ENCODE data around the gene JMJD6.

JMJD6 gene

DNA sequence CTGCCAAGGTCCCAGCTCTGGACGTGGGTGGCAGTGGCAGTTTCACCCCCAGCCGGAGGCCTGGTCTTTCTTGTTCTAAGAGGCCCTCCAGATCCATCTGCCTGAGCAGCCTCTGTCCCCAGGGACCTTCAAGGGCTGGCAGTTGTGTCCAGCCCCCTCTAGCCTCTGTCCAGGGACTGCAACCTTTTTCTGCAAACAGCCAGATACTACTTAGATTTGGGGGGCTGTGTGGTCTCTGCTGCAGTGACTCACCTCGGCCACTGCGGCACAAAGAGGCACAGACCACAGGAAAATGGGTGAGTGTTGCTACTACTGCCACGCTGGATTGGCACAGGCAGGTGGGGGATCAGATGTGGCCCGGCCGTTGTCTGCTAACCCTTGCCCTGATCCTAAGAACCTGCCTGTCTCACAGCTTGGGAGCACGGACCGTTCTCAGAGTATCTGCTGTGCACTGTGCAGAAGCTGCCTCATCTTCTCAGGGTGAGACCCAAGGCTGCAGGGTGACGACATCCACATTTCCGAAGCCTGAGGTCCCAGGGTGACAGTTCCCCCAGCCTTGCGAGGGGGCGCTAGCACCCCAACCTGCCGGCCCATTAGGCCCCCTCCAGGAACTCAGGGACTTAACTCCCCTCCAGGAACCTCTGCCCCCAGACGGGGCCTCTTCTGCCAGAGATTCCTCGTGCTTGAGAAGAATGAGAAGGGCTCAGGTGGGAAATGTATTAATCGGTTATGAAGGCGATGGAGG is 43.2 kb downstream of the JMJD6 start:
- H3K27ac ChIP-seq (ENCODE audit: low read depth, low read length), result no peak overlapping the region
- H3K9ac ChIP-seq (ENCODE audit: low read depth, low read length), result no peak overlapping the region
- no peaks in the 10 kb centered on the region for H3K9me3 ChIP-seq (ENCODE audit: insufficient read depth, low read depth, low read length)
- H3K36me3 ChIP-seq (ENCODE audit: insufficient read depth, low read length), result no peaks in the 10 kb centered on the region
- no peaks in the 10 kb centered on the region for H3K27me3 ChIP-seq (ENCODE audit: insufficient read depth, low read length)
- no peak overlapping the region for H3K4me3 ChIP-seq (ENCODE audit: low read length)
- peaks cover 7% of the 10 kb centered on the region for H3K4me1 ChIP-seq (ENCODE audit: insufficient read depth, low read length)
- WGBS, result 81% methylated on average over 18 of the region's 18 CpGs

DNA sequence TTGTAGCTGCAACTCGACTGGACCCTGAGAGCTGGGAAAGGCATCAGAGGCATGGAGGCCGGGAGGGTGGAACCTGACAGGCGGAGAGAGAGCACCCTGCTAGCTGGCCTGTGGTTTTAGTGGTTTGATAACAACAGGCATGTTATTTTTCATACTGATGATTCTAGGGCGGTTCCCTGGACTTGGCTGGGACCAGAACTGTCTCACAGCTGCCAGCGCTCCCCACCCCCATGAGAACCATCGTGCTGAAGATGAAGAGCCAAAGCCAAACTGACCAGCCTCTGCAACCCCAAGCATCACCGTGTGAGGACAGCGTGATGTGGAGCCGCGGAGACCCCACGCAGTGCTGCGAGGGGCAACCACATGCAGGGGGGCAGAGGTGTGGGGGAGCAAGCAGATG is 44.1 kb downstream of the JMJD6 start:
- Histone ChIP-seq H3K9ac (ENCODE audit: low read depth, low read length) (no peak overlapping the region), H3K4me1 (ENCODE audit: insufficient read depth, low read length) (peaks cover 7% of the 10 kb centered on the region), H3K4me3 (ENCODE audit: low read length) (no peak overlapping the region), H3K36me3 (ENCODE audit: insufficient read depth, low read length) (no peaks in the 10 kb centered on the region), H3K9me3 (ENCODE audit: insufficient read depth, low read depth, low read length) (no peaks in the 10 kb centered on the region), H3K27ac (ENCODE audit: low read depth, low read length) (no peak overlapping the region), H3K27me3 (ENCODE audit: insufficient read depth, low read length) (no peaks in the 10 kb centered on the region)
- 94% methylated on average over 12 of the region's 12 CpGs for WGBS

DNA sequence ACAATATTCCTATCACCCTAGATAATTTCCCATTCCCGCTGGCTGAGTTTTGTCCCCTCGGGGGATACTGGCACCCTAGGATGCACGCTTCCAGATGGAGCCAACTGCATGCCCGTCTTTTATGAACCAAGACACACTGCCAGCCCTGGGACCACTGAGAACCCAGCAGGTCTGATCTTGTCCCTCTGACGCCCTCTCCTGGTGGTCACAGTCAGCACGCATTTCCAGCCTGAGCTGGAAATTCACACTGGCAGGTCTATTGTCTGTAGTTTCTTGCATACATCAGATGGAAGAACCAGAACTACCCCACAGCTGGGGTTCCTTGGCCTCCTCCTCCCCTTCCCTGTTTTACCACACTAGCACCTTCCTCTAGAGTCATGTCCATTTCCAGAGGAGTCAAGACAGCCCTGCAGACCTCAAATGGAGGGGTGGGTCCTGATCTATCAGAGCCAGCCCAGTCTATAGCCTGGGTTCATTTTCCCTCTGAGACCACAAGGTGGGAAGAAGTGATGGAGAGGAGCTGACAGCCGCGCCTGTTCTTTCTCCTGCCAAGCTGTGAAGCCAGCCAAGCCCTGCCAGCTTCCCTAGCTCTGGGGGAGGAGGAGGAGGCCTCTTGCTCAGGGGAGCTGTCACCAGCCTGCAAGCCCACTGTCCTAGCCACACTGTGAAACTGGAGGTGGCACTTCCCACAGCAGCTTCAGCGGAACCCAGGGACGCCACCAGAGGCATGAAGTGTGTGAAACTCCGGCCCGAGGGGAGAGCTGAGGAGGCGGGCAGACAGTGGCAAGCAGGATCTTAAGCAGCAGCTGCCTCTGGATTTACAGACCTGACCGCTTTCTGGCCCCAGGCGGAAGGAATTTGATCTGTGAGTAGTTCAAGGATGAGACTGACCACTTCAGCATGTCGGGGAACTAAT is 44.9 kb downstream of the JMJD6 start:
- Histone ChIP-seq H3K9me3 (ENCODE audit: insufficient read depth, low read depth, low read length) (no peaks in the 10 kb centered on the region), H3K4me3 (ENCODE audit: low read length) (no peak overlapping the region), H3K4me1 (ENCODE audit: insufficient read depth, low read length) (peaks cover 7% of the 10 kb centered on the region), H3K27ac (ENCODE audit: low read depth, low read length) (no peak overlapping the region), H3K27me3 (ENCODE audit: insufficient read depth, low read length) (no peaks in the 10 kb centered on the region), H3K9ac (ENCODE audit: low read depth, low read length) (no peak overlapping the region), H3K36me3 (ENCODE audit: insufficient read depth, low read length) (no peaks in the 10 kb centered on the region)
- WGBS, result 67% methylated on average over 16 of the region's 16 CpGs

DNA sequence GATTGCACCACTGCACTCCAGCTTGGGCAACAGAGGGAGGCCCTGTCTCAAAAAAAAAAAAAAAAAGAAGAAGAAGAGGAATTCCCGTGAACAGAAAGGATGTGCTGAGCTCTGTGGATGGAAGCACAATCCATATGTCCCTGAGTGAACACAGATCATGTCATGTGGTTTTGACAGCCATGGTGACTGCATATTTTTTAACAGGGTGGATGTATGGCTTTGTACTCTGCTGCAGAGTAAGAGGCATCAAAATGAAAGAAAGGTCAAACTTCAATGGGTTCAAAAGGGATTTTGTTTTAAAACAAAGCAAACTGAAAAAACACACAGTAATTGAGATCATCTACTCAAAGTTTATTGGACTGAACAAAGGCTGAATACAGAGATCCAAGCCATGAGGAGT is 47.2 kb downstream of the JMJD6 start:
- Histone ChIP-seq H3K4me1 (ENCODE audit: insufficient read depth, low read length) (peaks cover 7% of the 10 kb centered on the region), H3K36me3 (ENCODE audit: insufficient read depth, low read length) (no peaks in the 10 kb centered on the region), H3K9ac (ENCODE audit: low read depth, low read length) (no peak overlapping the region), H3K27ac (ENCODE audit: low read depth, low read length) (no peak overlapping the region), H3K27me3 (ENCODE audit: insufficient read depth, low read length) (no peaks in the 10 kb centered on the region), H3K9me3 (ENCODE audit: insufficient read depth, low read depth, low read length) (no peaks in the 10 kb centered on the region), H3K4me3 (ENCODE audit: low read length) (no peak overlapping the region)
- 84% methylated on average over 1 of the region's 1 CpG for WGBS

DNA sequence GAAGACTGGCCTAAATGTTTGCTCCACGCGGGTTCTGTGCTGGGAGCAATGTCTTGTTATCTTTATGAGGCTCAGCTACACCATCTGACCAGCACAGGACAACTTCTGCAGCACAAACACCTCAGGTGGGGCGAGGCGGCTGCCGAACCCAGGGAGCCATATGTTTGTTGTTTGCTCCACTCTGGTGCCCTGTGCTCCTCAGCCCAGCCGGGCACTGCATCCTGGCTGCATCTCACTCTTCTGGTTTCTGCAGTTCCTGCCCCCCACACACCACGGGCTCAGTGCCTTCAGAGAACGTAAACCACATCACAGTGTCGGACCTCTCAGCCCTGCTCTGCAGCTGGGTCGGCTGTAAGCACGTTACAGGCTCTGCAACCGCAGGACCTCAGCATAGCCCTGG is 48.1 kb downstream of the JMJD6 start:
- H3K9ac ChIP-seq (ENCODE audit: low read depth, low read length), result no peak overlapping the region
- WGBS, result 84% methylated on average over 12 of the region's 12 CpGs

DNA sequence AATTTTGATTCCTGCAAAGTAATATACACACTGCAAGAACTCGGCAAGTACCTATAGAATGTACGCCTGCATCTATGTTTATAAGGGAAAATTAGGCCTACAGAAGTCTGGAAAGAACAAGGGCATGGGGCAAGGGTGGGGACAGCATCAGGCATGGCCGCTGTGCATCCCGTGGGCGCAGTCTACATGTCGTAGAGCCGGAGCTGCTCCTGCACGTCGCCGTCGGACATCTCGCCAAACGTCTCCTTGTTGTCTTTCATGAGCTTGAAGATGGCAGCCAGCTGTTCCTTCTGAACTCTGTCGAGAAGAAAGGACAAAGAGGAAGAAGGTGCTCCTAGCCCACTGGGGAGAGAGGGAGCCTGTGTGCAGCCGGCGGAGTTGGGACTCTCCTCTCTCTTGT is 49.0 kb downstream of the JMJD6 start:
- WGBS, result 94% methylated on average over 16 of the region's 16 CpGs

More for the DNA sequence above, 48.1 kb downstream of the JMJD6 start:
- no peaks in the 10 kb centered on the region for H3K9me3 ChIP-seq (ENCODE audit: insufficient read depth, low read depth, low read length)
- H3K27me3 ChIP-seq (ENCODE audit: insufficient read depth, low read length), result no peaks in the 10 kb centered on the region
- H3K27ac ChIP-seq (ENCODE audit: low read depth, low read length), result no peak overlapping the region
- H3K36me3 ChIP-seq (ENCODE audit: insufficient read depth, low read length), result no peaks in the 10 kb centered on the region
- no peak overlapping the region for H3K4me3 ChIP-seq (ENCODE audit: low read length)
- peaks cover 2% of the 10 kb centered on the region; the same call in 1 of the 2 replicates for H3K4me1 ChIP-seq (ENCODE audit: insufficient read depth, low read length)

DNA sequence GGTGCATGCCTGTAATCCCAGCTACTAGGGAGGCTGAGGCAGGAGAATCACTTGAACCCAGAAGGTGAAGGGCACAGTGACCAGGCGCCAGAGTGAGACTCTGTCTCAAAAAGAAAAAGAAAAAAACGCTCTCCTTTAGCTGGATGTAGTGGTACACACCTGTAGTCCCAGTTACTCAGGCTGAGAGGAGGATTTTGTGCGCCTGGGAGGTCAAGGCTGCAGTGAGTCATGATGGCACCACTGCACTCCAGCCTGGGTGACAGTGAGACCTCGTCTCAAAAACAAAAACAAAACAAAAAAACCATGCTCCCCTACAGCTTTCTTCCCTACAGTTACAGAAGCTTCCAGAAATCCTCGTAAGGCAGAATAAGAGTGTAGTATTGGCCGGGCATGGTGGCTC is 49.8 kb downstream of the JMJD6 start:
- H3K36me3 ChIP-seq (ENCODE audit: insufficient read depth, low read length), result no peaks in the 10 kb centered on the region
- no peak overlapping the region for H3K27ac ChIP-seq (ENCODE audit: low read depth, low read length)
- H3K4me1 ChIP-seq (ENCODE audit: insufficient read depth, low read length), result peaks cover 5% of the 10 kb centered on the region
- H3K27me3 ChIP-seq (ENCODE audit: insufficient read depth, low read length), result no peaks in the 10 kb centered on the region
- H3K4me3 ChIP-seq (ENCODE audit: low read length), result no peak overlapping the region
- no peak overlapping the region for H3K9ac ChIP-seq (ENCODE audit: low read depth, low read length)
- WGBS, result 96% methylated on average over 6 of the region's 6 CpGs
- no peaks in the 10 kb centered on the region for H3K9me3 ChIP-seq (ENCODE audit: insufficient read depth, low read depth, low read length)

More for the DNA sequence above, 49.0 kb downstream of the JMJD6 start:
- Histone ChIP-seq H3K27me3 (ENCODE audit: insufficient read depth, low read length) (no peaks in the 10 kb centered on the region), H3K9ac (ENCODE audit: low read depth, low read length) (no peak overlapping the region), H3K4me3 (ENCODE audit: low read length) (no peak overlapping the region), H3K27ac (ENCODE audit: low read depth, low read length) (no peak overlapping the region), H3K36me3 (ENCODE audit: insufficient read depth, low read length) (no peaks in the 10 kb centered on the region), H3K9me3 (ENCODE audit: insufficient read depth, low read depth, low read length) (no peaks in the 10 kb centered on the region), H3K4me1 (ENCODE audit: insufficient read depth, low read length) (peaks cover 4% of the 10 kb centered on the region)

DNA sequence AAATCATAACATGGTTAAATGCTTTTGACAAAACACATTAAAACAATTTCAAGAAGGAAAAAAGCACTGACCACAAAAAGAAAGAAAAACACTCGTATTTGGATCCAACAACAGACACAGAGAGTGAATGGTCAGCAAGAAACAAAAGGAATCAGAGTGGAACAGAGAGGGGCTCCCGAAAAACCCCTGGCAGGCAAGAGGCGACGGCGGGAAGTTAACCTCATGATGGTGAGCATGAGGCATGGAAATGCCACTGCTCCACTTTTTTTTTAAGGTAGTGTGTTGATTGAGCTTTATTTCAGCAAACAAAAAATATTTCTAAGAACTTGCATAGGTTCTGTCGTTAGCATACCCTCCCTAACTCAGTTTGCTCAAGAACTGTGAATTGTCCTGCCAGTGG is 50.8 kb downstream of the JMJD6 start:
- H3K36me3 ChIP-seq (ENCODE audit: insufficient read depth, low read length), result no peaks in the 10 kb centered on the region
- H3K4me1 ChIP-seq (ENCODE audit: insufficient read depth, low read length), result peaks cover 11% of the 10 kb centered on the region
- H3K27me3 ChIP-seq (ENCODE audit: insufficient read depth, low read length), result no peaks in the 10 kb centered on the region
- no peak overlapping the region for H3K4me3 ChIP-seq (ENCODE audit: low read length)
- no peaks in the 10 kb centered on the region for H3K9me3 ChIP-seq (ENCODE audit: insufficient read depth, low read depth, low read length)
- 91% methylated on average over 6 of the region's 6 CpGs for WGBS
- no peak overlapping the region for H3K27ac ChIP-seq (ENCODE audit: low read depth, low read length)
- H3K9ac ChIP-seq (ENCODE audit: low read depth, low read length), result no peak overlapping the region

DNA sequence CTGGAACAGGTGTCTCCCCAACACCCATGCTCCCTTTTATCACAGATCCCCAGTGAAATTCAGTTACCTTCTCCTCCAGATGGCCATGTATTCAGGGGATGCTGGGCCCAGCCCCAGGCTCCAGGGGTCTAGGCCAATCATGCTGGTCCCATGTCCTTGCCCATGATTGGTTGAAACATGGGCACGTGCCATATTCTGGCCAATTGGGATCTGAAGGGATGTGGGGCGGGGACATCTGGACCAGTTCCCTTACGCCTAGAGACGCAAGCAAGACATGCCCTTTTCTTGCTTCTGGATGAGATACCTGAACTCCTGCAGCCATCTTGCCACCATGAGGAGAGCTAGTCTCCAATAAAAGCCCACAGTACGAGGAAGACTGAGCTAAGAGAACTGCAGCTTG is 51.8 kb downstream of the JMJD6 start:
- 92% methylated on average over 5 of the region's 5 CpGs for WGBS
- peaks cover 14% of the 10 kb centered on the region for H3K4me1 ChIP-seq (ENCODE audit: insufficient read depth, low read length)
- H3K36me3 ChIP-seq (ENCODE audit: insufficient read depth, low read length), result no peaks in the 10 kb centered on the region
- H3K4me3 ChIP-seq (ENCODE audit: low read length), result no peak overlapping the region
- H3K27ac ChIP-seq (ENCODE audit: low read depth, low read length), result no peak overlapping the region
- H3K9me3 ChIP-seq (ENCODE audit: insufficient read depth, low read depth, low read length), result no peaks in the 10 kb centered on the region
- no peaks in the 10 kb centered on the region for H3K27me3 ChIP-seq (ENCODE audit: insufficient read depth, low read length)
- no peak overlapping the region for H3K9ac ChIP-seq (ENCODE audit: low read depth, low read length)

DNA sequence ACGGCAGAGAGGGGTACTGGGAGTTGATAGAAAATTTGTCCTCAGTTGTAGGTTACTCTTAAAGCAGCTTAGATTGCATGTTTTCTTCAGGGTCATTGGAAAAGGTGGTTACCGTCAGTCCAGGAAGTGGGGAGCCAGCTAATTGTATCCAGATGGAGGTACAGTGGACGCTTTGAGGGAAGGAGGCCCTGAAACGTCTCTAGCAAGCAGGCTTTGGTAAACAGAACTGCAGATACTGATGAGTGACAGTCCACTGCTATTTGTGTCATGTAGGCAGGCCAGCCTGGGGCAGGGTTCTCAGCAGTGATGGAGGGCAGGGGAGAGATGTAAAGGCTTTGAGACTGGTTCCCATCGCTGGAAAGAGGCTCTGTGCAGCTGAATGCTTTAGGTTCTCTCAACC is 52.7 kb downstream of the JMJD6 start:
- Histone ChIP-seq H3K9ac (ENCODE audit: low read depth, low read length) (no peak overlapping the region), H3K27ac (ENCODE audit: low read depth, low read length) (no peak overlapping the region)

DNA sequence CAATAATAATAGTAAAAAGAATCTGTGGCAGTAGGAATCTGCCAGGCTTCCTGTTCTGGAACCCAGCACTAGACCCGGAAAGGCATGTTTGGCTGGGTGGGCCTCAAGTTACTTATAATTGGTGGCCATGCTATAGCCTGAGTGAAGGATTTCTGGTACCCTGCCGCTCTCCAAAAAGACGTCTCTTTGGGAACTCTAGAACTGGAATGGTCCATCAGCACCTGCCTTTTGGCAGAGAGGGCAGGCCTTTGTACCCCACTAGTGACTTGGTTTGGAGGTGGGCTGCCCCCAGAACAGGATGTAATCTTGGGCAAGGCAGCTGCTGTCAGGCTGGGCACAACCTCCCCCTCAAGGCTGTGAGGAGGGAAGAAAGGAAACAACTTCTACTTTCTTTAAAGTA is 53.5 kb downstream of the JMJD6 start:
- Histone ChIP-seq H3K4me1 (ENCODE audit: insufficient read depth, low read length) (peaks cover 14% of the 10 kb centered on the region), H3K4me3 (ENCODE audit: low read length) (no peak overlapping the region; the same call in 1 of the 2 replicates), H3K27ac (ENCODE audit: low read depth, low read length) (no peak overlapping the region), H3K36me3 (ENCODE audit: insufficient read depth, low read length) (no peaks in the 10 kb centered on the region), H3K9ac (ENCODE audit: low read depth, low read length) (no peak overlapping the region), H3K9me3 (ENCODE audit: insufficient read depth, low read depth, low read length) (no peaks in the 10 kb centered on the region), H3K27me3 (ENCODE audit: insufficient read depth, low read length) (no peaks in the 10 kb centered on the region)
- WGBS, result 96% methylated on average over 3 of the region's 3 CpGs

More for the DNA sequence above, 52.7 kb downstream of the JMJD6 start:
- Histone ChIP-seq H3K27me3 (ENCODE audit: insufficient read depth, low read length) (no peaks in the 10 kb centered on the region), H3K36me3 (ENCODE audit: insufficient read depth, low read length) (no peaks in the 10 kb centered on the region), H3K4me3 (ENCODE audit: low read length) (no peak overlapping the region), H3K4me1 (ENCODE audit: insufficient read depth, low read length) (peaks cover 14% of the 10 kb centered on the region), H3K9me3 (ENCODE audit: insufficient read depth, low read depth, low read length) (no peaks in the 10 kb centered on the region)
- 88% methylated on average over 5 of the region's 5 CpGs for WGBS
